Lung (tissue), 12 donors: Measurements from ENCODE around the gene L3MBTL3. TPM values are rescaled to one million over a fixed set of nuclear protein-coding genes. Genes with fewer than 3 reads are reported as not detected.

Experiments used
- ATAC-seq: fragments of 200-7000 bp; cut with Tn5 transposase; one replicate; pipeline ENCODE4 v1.9.1; 2020; ENCODE audit warnings: moderate number of reproducible peaks; ENCODE audit not compliant: insufficient read depth, low FRiP score
- DNase-seq, 3 donors: peaks; one replicate each; pipeline ENCODE4 v3.0.0-alpha.2; 2013 to 2017
- H3K27ac ChIP-seq, 2 donors: one replicate each; pipeline ENCODE4 v1.5.1; 2013; ENCODE audit warnings: mild to moderate bottlenecking in 2 of 2, moderate library complexity in 2 of 2, control low read depth in 1 of 2, inconsistent platforms in 1 of 2, low read depth in 1 of 2, low read length in 1 of 2
- H3K27me3 ChIP-seq, 3 donors: one replicate each; pipeline ENCODE4 v1.5.1; 2013; ENCODE audit warnings: low read length in 2 of 3; ENCODE audit not compliant: control insufficient read depth in 3 of 3, insufficient read depth in 3 of 3
- H3K36me3 ChIP-seq, 4 donors: one replicate each; pipeline ENCODE4 v1.5.1; 2013; ENCODE audit warnings: low read length in 4 of 4, mild to moderate bottlenecking in 1 of 4, moderate library complexity in 1 of 4; ENCODE audit not compliant: control insufficient read depth in 4 of 4, insufficient read depth in 4 of 4
- H3K4me1 ChIP-seq, 5 donors: one replicate each; pipeline ENCODE4 v1.5.1; 2013; ENCODE audit warnings: low read length in 5 of 5, mild to moderate bottlenecking in 2 of 5, moderate library complexity in 1 of 5; ENCODE audit not compliant: control insufficient read depth in 5 of 5, insufficient read depth in 5 of 5
- H3K4me3 ChIP-seq: one replicate; pipeline ENCODE4 v1.5.1; 2013; ENCODE audit warnings: mild to moderate bottlenecking, control low read depth, moderate library complexity
- H3K9ac ChIP-seq, 2 donors: one replicate each; pipeline ENCODE4 v1.5.1; 2013; ENCODE audit warnings: low read length in 2 of 2, control low read depth in 1 of 2; ENCODE audit not compliant: insufficient read depth in 1 of 2
- H3K9me3 ChIP-seq, 4 donors: one replicate each; pipeline ENCODE4 v1.5.1; 2013; ENCODE audit warnings: low read length in 3 of 4, mild to moderate bottlenecking in 1 of 4, moderate library complexity in 1 of 4; ENCODE audit not compliant: control insufficient read depth in 4 of 4, insufficient read depth in 3 of 4
- WGBS, 2 donors: extraction: QIAGEN DNeasy Blood & Tissue Kit; methylation state at CpG; one replicate each; pipeline ENCODE4 v1.1.7; 2013; 5-methylcytosine and 5-hydroxymethylcytosine counted together
- polyA plus RNA-seq, 2 donors: library from polyadenylated mRNA; stranded (reverse); fragments of 200-250 nt; gene quantifications; one replicate each; pipeline ENCODE4 v1.2.1, GENCODE V29; 2013
- total RNA-seq, 2 donors: library from RNA; depleted of rRNA in 1 of 2; stranded (reverse); fragments of >200 nt in 1 of 2; gene quantifications; one replicate each; pipeline ENCODE4 v1.2.1, GENCODE V29; 2014 to 2021
- TF ChIP-seq, protein P1 (sequence below): IDR thresholded peaks from 2 replicates; pipeline ENCODE4 v1.5.1; 2012; ENCODE audit warnings: mild to moderate bottlenecking; ENCODE audit errors: control extremely low read depth, extremely low read depth
- donor health status: control.
- donor health status: control.
- donor health status: Bipolar disorder and iron deficiency.
- donor health status: healthy.
- donor health status: DM: yes; HTN: yes; CAD: no.

The L3MBTL3 gene
- total and polyA plus RNA-seq, 4 donors = 2.0 to 15.9 (median 3.7) TPM

DNA sequence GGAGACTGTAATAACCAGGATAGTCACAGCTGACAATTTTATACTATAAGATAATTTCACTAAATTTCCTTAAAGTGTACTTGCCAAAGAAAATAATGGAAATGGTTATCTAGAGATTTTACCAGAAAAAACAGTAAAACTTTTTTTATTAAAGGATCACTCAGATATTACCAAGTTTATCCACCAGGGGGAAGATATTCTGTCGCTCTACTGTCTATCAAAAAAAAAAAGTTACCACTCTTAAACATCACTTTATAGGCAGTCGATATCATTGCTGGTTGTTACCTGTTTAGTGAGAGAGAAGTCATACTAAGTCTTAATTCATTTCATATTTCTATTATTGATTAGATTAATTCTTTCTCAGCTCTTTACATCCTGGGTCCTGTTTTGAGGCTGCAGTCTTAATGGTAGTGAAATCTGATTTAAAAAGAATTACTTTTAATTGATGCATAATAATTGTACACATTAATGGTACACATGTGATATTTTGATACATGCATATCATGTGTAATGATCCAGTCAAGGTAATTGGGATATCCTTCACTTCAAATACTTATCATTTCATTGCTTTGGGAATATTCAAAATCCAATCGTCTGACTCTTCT lies 18.9 kb downstream of the L3MBTL3 start:
- H3K27me3 ChIP-seq = no peaks in the 10 kb centered on the region
- H3K9me3 ChIP-seq = no peaks in the 10 kb centered on the region
- DNase-seq (no peak), ATAC-seq (no peak)
- peaks cover 0 to 8% (median 0%) of the 10 kb centered on the region in 5 donors for H3K4me1 ChIP-seq
- 71 to 74% methylated on average over 3 of the region's 3 CpGs for WGBS, 2 donors
- no peak overlapping the region for H3K4me3 ChIP-seq
- TF ChIP-seq, protein P1, sequence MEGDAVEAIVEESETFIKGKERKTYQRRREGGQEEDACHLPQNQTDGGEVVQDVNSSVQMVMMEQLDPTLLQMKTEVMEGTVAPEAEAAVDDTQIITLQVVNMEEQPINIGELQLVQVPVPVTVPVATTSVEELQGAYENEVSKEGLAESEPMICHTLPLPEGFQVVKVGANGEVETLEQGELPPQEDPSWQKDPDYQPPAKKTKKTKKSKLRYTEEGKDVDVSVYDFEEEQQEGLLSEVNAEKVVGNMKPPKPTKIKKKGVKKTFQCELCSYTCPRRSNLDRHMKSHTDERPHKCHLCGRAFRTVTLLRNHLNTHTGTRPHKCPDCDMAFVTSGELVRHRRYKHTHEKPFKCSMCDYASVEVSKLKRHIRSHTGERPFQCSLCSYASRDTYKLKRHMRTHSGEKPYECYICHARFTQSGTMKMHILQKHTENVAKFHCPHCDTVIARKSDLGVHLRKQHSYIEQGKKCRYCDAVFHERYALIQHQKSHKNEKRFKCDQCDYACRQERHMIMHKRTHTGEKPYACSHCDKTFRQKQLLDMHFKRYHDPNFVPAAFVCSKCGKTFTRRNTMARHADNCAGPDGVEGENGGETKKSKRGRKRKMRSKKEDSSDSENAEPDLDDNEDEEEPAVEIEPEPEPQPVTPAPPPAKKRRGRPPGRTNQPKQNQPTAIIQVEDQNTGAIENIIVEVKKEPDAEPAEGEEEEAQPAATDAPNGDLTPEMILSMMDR = no peak
- H3K9ac ChIP-seq = no peak overlapping the region
- H3K27ac ChIP-seq = no peak overlapping the region
- H3K36me3 ChIP-seq = no peaks in the 10 kb centered on the region

DNA sequence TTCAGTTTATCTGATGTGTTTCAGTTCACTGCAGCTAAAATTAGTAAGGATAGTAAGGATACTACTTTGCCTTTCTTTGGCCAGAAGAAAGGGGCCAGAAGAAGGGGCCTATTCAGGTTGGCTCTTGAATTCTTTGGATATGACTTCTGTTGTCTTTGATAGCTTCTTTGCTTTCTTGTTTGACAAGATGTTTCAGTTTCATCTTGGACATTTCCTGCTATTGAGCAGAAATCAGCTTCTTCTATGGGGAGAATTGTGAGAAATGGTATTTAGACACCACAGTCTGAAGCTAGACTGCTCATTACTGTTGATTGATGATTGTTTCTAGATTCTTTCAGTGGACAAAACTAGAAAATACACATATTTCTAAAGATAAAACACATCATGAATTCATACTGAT lies 23.2 kb downstream of the L3MBTL3 start:
- TF ChIP-seq, protein P1 = no peak
- ATAC-seq = no peak
- peaks cover 0 to 2% (median 0%) of the 10 kb centered on the region in 5 donors for H3K4me1 ChIP-seq
- DNase-seq = no peak
- no peaks in the 10 kb centered on the region for H3K9me3 ChIP-seq
- H3K4me3 ChIP-seq = no peak overlapping the region
- H3K27me3 ChIP-seq = no peaks in the 10 kb centered on the region
- peaks cover 0 to 2% (median 0%) of the 10 kb centered on the region in 4 donors for H3K36me3 ChIP-seq
- H3K27ac ChIP-seq = no peak overlapping the region
- no peak overlapping the region for H3K9ac ChIP-seq

DNA sequence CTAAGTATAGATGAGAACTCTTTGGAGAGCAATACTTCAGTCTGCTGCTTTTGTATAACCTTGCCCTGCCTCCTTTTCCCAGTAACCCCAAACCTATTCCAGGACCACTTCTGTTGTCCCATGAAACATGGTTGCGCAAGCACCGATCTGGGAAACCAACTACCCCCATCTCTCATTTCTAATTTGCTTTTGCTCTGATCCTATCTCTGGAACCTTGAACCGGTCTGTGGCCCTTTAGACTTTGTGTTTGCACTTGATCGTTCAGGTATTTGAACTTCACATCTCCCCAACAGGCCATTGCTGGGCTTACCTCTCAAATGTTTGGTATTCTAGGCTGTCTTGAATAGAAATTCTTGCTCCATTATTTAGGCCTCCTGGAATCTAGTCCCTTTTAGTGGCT lies 25.0 kb downstream of the L3MBTL3 start:
- no peaks in the 10 kb centered on the region for H3K27me3 ChIP-seq
- H3K27ac ChIP-seq = no peak overlapping the region
- TF ChIP-seq, protein P1 = no peak
- ATAC-seq = no peak
- H3K4me1 ChIP-seq = peaks cover 0 to 2% (median 0%) of the 10 kb centered on the region in 5 donors
- no peak overlapping the region for H3K9ac ChIP-seq
- H3K36me3 ChIP-seq = peaks cover 0 to 2% (median 0%) of the 10 kb centered on the region in 4 donors
- DNase-seq = no peak
- 82 to 94% methylated on average over 4 of the region's 4 CpGs for WGBS, 2 donors
- H3K4me3 ChIP-seq = no peak overlapping the region
- H3K9me3 ChIP-seq = no peaks in the 10 kb centered on the region

GRCh38 chr6:130045622-130046021 lies 27.2 kb downstream of the L3MBTL3 start:
- H3K9me3 ChIP-seq = no peaks in the 10 kb centered on the region
- TF ChIP-seq, protein P1 = no peak
- H3K9ac ChIP-seq = no peak overlapping the region
- no peak for DNase-seq
- peaks cover 0 to 7% (median 4%) of the 10 kb centered on the region in 4 donors for H3K36me3 ChIP-seq
- H3K4me1 ChIP-seq = peaks cover 0 to 2% (median 0%) of the 10 kb centered on the region in 5 donors
- no peak for ATAC-seq
- no peak overlapping the region for H3K4me3 ChIP-seq
- no peaks in the 10 kb centered on the region for H3K27me3 ChIP-seq
- H3K27ac ChIP-seq = no peak overlapping the region
- WGBS, 2 donors = 88 to 97% methylated on average over 2 of the region's 2 CpGs
